SW 1271 (cell line): Measurements from ENCODE around the gene PRKD1.
A peak's percentile ranks its signal among the peaks of the same experiment; 100 is the strongest.

Experiments
- DNase-seq, 2 experiments: peaks; one replicate each; lab custom pipeline; 2025; lab: John Stamatoyannopoulos, UW

The PRKD1 gene

DNA sequence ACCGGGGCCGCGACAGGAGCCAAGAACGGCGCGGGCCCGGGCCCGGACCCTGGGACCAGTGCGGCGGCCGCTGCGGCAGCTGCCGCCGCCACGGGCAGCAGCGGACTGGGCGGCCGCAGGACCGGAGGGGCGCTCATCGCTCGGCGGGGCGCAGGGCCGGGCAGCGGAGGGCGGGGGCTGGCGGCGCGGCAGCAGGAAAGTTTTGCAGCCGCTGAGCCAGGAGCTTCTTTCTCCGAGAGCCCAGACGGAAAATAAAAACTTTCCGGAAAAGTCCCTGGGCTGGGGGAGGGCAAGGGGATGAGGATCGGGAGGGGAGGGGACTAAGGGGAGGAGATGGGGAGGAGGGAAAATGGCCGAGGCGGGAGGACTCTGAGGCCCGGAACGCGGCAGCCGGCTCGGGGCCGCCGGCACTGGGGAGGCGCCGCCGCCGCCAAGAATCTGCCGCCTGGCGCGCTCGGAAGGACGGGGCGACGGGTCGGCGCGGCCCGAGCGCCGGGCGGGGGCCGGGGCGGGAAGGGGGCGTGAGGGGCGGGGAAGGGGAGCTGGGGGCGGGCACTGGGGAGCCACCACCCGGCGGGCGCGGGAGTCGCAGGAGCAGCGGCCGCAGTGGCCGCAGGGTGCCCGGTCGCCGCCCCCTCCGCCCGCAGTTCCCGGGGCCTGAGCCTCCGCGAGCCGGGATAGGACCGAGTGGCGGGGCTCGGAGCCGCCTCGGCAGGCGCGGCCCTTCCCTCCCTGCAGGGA is at the start of gene PRKD1:
PRKD1 (minus strand) TSS at position 472 of the 741 bp plus-strand sequence.
- DNase-seq, result peak; percentile 12 to 55

DNA sequence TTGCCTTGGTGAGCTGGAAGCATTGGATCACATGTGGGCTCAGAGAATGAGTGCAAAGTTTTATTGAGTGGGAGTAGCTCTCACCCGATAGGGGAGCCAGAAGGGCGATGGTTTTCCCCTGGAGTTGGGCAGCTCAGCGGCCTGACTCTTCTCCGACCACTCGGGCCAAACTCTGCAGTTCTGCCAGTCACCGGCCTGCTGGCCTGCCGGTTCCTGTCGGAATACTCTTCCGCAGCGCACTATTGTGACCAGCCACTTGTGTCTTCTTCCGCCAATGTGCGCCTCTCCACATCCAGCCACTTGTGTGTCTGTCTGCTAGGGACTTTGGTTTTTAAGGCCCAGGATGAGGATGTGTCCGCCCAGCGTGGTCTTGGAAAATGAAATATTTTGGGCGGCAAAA is 43.5 kb upstream of the PRKD1 start:
- no peak for DNase-seq

DNA sequence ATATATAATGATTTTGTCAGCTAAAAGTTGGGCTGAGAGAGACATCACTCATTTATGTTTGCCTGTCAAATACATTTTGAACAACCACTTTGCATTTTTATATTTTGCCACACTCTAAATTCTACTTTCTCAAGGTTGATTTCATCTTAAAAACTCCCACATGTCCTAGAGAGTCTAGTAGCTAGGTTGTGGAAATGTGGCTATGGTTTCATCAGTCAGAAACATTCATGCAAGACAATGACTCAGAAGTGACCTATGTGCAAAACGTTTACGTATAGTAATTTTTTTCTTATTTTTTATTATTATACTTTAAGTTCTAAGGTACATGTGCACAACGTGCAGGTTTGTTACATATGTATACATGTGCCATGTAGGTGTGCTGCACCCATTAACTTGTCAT is 27.4 kb upstream of the PRKD1 start:
- DNase-seq, result no peak

DNA sequence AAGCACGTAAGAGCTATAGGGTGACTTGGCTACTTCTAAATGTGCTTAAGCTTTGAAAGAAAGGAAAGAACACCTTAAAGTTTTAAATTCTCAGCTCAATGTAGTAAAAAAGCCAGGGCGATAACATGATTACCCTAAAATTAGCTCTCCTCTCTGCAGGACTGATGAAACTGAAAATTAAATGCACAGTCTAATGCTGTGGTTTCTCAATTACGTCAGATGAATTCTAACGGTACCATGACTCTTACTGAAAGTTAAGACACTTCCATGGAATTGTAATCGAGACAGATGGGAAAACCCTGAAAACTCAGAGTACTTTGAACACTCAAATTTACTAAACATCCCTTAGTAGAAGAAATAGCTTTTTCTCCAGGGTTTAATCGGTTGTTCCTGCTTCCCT is 25.9 kb upstream of the PRKD1 start:
- DNase-seq, result no peak

DNA sequence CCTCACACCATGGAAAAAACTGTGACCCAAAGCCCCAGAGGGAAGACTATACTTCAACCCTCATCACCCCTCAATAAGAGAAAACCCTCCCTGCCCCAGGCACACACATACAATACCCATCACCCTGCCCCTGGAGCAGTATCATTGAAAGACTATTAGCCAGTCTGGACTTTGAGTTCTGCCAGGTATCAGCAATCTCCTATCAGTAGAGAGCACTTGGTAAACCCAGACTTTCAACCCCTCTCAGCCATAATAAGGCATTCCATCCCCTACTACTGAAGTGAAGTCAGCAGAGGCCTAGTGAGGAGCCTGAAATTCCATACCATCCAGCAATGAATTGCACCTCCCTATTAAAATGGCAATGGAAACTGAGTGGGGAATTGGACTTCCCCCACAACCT is 16.4 kb upstream of the PRKD1 start:
- DNase-seq, result no peak

DNA sequence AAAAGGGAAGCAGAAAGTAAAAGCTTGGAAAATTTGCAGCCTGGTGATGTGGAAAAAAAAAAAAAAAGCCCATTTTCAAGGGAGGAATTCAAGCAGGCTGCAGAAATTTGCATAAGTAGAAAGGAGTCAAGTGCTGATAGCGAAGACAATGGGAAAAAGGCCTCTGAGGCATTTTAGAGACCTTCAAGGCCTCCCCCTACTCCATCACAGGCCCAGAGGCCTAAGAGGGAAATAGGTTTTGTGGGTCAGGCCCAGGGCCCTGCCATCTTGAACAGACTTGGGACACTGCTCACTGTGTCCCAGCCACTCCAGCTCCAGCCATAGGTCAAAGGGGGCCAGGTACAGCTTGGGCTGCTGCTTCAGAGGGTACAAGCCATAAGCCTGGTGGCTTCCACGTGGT is 13.8 kb upstream of the PRKD1 start:
- no peak for DNase-seq

DNA sequence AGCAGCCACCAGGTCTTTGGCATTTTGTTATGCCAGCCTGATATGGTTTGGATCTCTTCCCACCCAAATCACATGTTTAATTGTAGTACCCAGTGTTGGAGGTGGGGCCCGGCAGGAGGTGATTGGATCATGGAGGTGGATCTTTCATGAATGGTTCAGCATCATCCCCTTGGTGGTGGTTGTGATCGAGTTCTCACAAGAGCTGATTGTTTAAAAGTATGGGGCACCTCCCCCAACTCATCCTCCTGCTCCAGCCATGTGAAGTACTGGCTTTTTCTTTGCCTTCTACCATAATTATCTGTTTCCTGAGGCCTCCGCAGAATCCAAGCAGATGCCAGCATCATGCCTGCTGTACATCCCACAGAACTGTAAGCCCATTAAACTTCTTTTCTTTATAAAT is 12.8 kb upstream of the PRKD1 start:
- no peak for DNase-seq

DNA sequence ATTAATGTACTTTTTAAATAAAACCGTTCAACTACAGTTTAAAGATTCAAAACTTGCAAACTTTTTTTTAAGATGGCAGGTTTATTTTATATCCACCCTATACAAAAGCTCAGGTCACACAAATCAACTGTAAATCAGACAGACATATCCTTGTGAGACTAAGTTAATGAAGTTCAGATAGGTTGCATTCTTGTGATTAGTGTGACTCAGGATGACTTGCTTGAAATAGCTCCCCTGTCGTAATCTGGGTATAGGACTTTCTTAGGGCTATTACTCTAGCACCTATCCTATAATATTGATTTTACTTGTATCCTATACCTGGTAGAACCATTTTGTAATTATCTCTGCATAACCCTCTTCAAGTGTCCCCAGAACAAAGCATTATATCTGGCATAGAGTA is 9.5 kb upstream of the PRKD1 start:
- no peak for DNase-seq

DNA sequence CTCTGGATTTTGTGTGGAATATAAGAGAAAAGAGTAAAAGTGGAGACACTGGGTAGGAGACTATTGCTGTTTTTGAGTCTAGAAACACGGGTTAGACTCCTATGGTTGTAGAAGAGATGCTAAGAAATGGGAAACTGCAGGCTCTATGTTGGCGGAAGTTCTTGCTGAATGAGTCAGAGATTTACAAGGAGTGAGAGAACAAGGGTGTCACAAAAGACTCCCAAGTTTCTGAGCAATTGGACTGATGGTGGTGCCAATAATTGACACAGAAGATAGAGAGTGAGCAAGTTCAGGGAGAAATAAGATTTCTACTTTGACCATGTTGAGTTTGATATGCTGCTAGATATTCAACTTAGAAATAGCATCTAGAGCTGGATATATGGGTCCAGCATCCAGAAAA is 2.6 kb upstream of the PRKD1 start:
- no peak for DNase-seq

DNA sequence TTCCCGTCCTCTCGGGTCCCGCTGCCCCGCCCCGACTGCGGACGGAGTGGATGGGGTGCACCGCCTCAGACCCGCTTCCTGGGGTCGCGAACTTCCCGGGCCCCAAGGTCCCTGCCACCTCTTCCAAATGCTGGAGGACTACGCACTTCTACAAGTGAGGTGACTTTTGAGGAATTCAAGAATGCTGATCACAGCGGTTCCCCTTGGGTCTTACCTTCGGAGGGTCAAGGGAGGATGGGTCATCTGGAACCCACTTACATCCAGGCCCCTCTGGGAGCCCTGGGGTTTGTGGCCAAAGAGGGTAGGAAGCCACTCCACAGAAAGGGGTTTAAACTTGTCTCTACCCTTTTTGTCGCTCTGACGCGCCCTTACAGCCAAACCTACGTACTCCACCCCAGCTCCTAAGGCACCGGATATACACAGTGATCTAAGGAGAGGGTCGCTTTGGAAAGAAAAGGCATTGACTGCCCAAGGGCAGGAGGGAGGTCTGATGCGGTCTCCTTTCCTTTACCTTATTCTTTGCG is 532 bp upstream of the PRKD1 start:
- no peak for DNase-seq

DNA sequence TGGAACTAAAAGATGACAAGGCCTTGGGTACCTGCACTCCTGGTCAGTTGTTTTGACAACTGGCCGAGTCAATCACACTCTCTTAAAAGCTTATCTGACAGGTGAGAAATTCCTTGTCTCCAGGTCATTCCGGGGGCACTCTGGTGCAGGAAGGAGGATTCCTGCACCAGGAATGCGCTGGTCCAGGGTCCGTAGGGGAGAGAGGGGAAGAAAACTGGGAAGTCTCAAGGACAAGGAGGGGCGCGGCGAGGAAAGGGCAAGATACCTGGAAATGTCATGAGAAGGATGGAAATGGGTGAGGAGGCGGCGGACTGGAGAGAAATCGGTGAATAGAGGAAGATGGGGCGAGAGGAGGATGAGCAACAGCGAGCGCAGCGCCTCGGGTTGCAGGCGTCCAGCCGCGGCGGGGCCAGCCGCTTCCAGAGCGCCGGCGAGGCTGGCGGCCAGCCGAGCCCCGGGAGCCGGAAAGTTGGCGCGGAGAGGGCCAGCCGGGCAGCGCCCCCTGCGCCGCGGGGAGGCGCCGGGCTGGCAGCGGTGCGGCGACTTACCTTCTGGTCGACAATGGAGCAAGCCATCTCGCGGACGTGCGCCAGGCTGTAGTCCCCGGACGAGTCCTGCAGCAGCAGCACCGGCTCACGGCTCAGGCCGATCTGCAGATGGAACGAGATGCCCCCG is 809 bp downstream of the PRKD1 start:
- DNase-seq, result peak in 1 of 2 experiments; percentile 35

DNA sequence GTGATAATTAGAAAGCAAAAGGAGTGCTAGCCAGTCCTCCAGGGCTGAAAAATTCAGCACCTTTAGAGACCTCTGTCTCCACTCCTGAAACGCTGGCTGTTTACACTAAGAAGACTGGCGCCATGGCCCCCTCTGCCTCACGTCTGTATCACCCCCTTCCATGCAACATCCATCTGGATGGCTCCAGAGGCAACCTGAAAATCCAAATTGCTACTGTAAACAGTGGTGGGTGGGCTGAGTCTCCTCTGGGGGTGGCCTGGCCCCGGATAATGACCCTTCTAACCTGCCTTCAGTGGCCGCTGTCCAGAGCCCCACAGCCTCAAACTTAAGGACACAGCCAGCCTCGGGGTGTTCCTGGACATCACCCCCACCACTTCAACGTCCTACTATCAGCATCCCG is 1.4 kb downstream of the PRKD1 start:
- DNase-seq, result no peak

DNA sequence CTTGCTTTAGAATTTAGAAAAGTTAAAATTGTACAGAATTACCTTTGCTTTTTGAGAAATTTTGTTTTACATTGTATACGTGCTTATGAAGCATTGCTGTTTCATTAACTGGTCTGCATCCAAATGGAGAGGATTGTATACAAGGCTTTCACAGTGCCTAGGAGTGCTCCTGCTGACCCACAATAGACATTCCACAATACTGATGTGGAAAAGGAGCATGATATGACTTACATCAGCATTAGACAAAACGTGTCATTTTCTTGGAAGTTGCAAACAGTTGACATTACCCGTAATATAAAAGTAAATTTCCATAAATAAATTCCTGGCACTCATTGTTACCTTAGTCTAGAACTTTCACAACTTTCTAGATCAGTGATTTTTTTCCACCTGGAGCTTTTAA is 1.9 kb downstream of the PRKD1 start:
- no peak for DNase-seq

DNA sequence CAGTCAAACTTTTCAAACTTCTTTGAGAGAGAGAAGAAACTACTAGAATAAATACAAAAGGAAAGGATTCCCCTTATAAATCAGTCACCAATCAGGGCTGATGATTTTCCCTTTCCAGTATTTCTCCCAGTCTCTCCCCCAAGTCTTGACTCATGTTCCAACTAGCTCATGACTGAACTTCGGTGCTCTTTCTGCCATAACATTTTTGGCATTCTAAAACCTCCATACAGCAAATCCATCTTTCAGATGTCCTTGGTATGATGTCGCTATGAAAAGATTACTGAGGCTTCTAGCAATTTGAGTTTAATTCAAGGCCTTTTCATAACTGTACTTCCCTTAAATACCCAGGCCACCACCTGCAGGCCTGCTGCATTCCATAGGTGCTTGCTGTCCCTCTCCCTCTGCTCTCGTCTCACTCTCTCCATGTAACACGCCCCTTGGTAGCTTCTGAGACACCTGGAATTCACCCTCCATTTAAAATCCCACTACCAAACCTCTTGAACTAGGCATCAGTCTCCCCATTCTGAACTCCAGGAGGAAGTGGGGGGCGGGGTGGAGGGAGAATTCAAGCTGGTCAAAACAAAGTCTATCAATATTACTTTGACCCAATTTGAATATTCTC is 2.4 kb downstream of the PRKD1 start:
- peak in 1 of 2 experiments; percentile 11 for DNase-seq

DNA sequence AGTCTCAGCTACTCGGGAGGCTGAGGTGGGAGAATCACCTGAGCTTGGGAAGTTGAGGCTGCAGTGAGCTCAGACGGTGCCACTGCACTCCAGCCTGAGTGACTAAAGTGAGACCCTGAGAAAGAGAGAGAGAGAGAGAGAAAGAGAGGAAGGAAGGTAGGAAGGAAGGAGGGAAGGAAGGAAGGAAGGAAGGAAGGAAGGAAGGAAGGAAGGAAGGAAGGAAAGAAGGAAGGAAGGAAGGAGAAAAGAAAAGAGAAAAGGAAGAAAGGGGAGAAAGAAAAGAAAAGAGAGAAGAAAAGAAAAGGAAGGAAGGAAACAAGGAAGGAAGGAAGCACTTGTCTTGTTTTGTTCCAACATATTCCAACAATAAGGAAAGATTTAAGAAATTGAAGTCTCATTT is 7.8 kb downstream of the PRKD1 start:
- DNase-seq, result no peak

DNA sequence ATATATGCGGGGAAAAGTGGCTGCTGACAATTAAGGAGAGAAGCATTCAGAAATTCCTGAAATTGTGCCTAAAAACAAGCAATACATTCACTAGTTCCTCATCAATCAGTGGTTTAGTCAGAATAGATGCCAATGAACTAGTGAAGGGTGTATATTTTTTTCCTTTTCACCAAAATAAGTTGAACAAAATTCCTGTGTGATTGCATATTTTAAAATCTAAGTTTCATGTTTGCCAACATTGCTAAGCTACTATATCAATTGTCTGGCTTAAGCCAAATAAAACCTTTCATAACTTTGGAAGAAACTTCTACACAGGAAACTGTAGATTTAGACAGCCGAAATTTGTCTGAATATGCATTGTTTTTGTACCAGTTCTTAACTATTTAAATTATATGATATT is 8.7 kb downstream of the PRKD1 start:
- DNase-seq, result no peak

DNA sequence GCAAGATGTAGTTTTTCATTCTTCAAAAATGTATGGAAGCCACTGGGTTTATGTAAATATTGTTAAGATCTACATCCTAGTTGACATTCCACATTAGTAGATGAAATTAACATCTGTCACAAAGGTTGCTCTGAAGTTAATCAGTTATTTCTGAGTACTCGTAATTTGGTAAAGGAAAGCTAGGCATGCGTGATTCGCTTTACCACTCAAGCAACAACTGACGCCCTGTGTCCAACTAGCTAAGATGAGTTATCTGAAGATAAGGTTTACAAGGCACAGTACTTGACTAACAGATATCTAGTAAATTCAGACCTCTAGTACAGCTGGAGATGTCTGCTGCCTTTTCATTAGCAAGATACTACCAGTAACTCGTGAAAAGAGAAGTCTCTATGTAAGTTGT is 14.1 kb downstream of the PRKD1 start:
- DNase-seq, result no peak

DNA sequence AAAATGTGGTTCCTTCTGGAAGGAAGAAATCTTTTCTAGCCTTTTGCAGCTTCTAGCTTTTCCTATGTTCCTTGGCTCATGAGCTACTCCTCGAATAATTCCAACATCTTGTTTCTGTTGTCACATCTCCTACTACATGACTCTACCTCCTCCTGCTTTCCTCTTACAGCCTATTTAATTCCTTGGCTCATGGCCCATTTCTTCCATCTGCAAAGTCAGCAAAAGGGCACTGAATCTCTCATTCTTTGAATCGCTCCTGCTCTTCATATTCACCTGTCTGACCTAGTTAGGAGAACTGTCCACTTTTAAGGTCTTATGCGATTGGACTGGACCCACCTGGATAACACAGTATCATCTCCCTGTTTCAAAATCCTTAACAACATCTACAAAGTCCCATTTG is 15.8 kb downstream of the PRKD1 start:
- no peak for DNase-seq

DNA sequence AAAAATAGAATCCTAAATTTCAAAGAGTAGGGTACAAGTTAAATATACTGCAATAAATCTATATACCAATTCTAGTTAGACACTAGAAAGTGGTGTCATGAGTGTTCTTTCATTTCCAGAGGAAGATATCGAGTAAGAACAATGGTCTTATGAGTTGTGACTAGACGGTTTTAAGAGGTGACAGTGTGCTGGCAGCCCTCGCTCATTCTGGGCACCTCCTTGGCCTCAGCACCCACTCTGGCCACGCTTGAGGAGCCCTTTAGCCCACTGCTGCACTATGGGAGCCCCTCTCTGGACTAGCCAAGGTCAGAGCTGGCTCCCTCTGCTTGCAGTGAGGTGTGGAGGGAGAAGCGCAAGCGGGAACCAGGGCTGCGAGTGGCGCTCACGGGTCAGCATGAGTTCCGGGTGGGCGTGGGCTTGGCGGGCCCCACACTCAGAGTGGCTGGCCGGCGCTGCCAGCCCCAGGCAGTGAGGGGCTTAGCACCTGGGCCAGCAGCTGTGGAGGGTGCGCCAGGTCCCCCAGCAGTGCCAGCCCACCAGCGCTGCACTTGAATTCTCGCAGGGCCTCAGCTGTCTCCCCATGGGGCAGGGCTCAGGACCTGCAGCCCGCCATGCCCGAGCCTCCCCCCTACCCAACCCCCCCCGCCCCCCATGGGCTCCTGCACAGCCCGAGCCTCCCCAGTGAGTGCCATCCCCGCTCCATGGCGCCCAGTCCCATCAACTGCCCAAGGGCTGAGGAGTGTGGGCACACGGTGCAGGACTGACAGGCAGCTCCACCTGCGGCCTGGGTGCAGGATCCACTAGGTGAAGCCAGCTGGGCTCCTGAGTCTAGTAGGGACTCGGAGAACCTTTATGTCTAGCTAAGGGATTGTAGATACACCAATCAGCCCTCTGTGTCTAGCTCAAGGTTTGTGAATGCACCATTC is 18.7 kb downstream of the PRKD1 start:
- DNase-seq, result no peak

DNA sequence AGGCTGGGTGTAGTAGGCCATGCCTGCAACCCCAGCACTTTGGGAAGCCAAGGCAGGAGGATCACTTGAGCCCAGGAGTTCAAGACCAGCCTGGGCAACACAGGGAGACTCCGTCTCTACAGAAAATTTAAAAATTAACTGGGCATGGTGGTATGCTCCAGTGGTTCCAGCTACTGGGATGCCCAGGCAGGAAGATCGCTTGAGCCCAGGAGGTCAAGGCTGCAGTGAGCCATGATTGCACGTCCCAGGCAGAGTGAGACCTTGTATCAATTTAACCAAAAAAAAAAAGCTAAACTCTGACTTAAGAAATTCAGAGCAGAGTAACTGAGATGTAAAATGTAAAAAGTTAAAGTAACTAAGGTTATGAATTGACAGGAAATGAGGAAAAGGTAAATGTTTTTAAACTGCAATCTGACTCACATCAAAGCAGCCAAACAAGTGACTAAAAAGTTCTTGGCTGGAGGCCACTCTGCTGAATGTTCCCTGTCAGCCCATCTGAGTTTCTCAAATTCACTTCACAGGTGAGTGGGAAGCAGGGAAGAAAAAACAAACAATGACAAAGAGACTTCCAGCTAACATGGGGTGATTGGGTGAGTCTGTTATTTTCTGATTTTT is 21.3 kb downstream of the PRKD1 start:
- no peak for DNase-seq

DNA sequence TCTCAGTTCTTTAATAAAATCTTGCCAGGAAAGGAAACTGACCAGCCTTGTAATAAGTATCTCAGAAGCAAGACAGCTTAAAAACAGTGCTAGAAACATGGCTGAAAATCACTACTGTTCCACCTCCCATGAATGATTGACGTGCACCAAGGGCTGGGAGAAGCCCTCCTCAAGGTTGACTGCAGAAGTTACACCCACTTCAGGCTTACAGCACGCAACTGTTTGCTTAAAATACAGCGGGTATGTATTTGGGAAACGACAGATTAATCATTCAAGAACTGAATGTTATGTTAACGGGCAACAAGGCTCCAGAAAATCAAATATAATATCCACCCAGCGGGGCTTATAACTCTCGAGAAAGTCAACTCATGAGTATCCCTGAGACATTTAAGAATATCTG is 22.1 kb downstream of the PRKD1 start:
- DNase-seq, result no peak
